Measurements from ENCODE around the gene NMBR.
"Not testable (repeated sequence)": the region's sequence is repeated elsewhere in the genome, so short reads cannot be mapped to it uniquely, and the experiment has no call there.

The NMBR gene

DNA sequence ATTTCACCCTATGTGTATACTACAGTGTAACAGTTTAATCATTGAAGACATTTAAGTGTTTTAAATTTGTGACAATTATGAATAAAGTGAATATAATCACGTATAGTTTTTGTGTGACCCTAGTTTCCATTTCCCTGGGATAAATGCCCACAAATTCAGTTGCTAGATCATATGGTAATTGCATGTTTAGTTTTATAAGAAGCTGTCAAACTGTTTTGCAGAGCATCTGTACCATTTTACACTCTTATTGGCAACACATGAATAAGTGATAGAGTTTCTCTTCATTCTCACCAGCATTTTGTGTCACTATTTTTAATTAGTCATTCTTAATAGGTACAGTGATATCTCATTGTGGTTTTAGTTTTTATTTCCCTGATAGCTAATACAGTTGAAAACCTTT is 7.4 kb upstream of the NMBR start:
- DNase-seq (ENCODE audit: low read depth): no peak

- no peak for DNase-seq (ENCODE audit: low read depth)
Observed at GRCh38 chr6:142153196-142153595, 6.3 kb upstream of the NMBR start.

- peak; percentile 60 for DNase-seq (ENCODE audit: low read depth)
Observed at GRCh38 chr6:142152746-142153145, 5.8 kb upstream of the NMBR start.

DNA sequence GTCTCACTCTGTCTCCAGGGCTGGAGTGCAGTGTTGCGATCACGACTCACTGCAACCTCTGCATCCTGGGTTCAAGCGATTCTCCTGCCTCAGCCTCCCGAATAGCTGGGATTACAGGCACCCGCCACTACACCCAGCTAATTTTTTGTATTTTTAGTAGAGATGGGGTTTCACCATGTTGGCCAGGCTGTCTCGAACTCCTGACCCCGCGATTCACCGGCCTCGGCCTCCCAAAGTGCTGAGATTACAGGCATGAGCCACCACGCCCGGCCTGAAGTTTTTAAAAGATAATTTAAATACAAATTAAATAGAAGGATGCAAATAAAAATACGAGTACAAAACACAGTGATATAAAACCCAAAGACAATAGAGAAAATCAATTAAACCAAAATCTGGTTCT is 5.4 kb downstream of the NMBR start:
- not testable (repeated sequence) for DNase-seq (ENCODE audit: low read depth)

- no peak for DNase-seq (ENCODE audit: low read depth)
Observed at GRCh38 chr6:142138876-142139275, 8.0 kb downstream of the NMBR start.

GRCh38 chr6:142132625-142133024 is 14.3 kb downstream of the NMBR start, which contains the start of gene GJE1:
GJE1 (plus strand) TSS chr6:142132925; CDS start chr6:142133159, 234 bp downstream.
- DNase-seq (ENCODE audit: low read depth): no peak

DNA sequence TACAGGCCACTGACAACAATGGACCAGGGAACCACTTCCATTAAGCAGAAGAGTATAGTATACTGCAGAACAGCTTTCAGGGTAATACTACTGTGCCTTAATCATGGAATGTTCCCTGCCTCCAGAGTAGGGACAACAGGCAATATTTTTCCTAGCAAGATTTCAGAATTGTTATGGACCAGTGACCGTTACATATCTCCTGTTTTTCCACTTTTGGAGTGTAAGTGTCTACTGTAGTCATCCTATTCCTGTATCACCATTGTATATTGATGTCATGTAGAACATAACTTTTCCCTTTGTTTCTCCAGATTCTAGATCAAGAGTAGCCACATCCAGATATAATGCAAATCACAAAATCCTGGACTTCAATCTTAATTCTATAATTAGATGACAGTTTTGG is 16.1 kb downstream of the NMBR start:
- no peak for DNase-seq (ENCODE audit: low read depth)

GRCh38 chr6:142121342-142121741 is 25.6 kb downstream of the NMBR start:
- DNase-seq (ENCODE audit: low read depth): no peak

DNA sequence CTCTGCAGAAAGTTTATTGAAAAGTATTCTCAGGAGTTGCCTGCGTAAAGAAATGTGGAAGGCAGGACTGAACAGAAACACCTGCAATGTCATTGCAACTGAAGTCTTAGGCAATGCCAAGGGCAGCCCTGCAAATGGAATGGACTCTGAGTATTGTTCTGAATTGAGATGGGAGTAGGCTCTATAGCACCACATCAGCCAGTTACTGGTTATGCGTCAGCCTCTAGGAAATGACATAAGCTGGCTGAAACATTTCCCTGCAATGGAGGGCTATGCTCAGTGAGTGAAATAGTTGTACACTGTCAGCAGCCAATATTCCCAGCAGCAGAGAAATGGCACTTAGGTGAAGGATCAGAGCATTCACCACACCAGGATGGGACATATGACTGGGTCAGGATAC is 28.0 kb downstream of the NMBR start:
- DNase-seq (ENCODE audit: low read depth): no peak

DNA sequence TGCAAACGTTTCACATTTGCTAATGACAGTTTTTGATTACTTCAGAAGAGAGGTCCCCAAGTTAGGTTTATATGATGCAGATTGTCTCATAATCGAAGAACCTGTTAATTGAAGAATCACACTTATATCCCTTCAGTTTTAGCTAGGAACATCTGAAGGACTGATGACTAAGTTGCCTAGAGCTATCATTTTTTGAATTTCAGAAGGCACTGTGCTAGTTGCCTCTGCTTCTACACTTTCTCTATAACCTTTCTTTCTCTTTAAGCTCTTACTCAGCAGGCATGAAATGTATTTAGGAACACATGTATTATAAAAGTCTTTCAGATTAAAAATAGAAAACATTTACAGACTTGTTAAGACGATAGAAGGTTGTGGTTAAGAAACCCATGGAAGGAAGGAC is 28.6 kb downstream of the NMBR start:
- no peak for DNase-seq (ENCODE audit: low read depth)

GRCh38 chr6:142117366-142117765 is 29.6 kb downstream of the NMBR start:
- no peak for DNase-seq (ENCODE audit: low read depth)

- peak; percentile 46 for DNase-seq (ENCODE audit: low read depth)
Observed at GRCh38 chr6:142112451-142113061, 34.4 kb downstream of the NMBR start.

DNA sequence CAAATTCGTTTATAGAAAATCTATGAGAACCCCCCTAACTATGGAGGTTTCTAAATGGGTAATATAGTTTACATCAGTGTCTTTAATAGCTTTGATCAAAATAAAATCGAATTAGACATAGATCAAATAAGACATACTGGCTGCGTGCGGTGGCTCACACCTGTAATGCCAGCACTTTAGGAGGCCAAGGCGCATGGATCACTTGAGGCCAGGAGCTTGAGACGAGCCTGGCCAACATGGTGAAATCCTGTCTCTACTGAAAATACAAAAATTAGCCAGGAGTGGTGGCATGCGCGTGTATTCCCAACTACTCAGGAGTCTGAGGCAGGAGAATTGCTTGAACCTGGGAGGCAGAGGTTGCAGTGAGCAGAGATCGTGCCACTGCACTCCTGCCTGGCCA is 36.1 kb downstream of the NMBR start:
- not testable (repeated sequence) for DNase-seq (ENCODE audit: low read depth)

DNA sequence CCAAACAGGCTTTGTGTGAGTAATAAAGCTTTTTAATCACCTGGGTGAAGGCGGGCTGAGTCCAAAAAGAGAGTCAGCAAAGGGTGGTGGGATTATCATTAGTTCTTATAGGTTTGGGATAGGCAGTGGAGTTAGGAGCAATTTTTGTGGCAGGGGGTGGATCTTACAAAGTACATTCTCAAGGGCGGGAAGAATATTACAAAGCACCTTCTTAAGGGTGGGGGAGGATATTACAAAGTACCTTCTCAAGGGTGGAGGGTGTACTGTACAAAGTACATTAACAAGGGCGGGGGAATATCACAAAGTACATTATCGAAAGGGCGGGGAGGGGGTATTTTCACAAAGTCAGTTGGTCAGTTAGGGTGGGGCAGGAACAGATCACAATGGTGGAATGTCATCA is 42.1 kb downstream of the NMBR start:
- DNase-seq (ENCODE audit: low read depth): not testable (repeated sequence)

- DNase-seq (ENCODE audit: low read depth): no peak
Observed at GRCh38 chr6:142088858-142089216, 58.1 kb downstream of the NMBR start.

- no peak for DNase-seq (ENCODE audit: low read depth)
Observed at GRCh38 chr6:142087950-142088857, 58.7 kb downstream of the NMBR start.

GRCh38 chr6:142079130-142079529 is 67.8 kb downstream of the NMBR start:
- no peak for DNase-seq (ENCODE audit: low read depth)

- DNase-seq (ENCODE audit: low read depth): no peak
Observed at GRCh38 chr6:142075516-142076101, 71.3 kb downstream of the NMBR start.

GRCh38 chr6:142074516-142074915 is 72.4 kb downstream of the NMBR start:
- DNase-seq (ENCODE audit: low read depth): no peak

DNA sequence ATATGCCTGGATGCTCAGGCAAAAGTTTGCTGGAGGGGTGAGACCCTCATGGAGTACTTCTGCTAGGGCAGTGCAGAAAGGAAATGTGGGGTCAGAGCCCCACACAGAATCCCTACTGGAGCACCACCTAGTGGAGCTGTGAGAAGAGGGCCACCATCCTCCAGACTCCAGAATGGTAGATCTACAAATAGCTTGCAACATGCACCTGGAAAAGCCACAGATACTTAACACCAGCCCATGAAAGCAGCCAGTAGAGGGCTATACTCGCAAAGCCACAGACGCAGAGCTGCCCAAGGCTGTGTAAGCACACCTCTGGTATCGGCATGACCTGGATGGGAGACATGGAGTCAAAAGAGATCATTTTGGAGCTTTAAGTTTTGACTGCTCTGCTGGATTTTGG is 74.9 kb downstream of the NMBR start:
- DNase-seq (ENCODE audit: low read depth): no peak

GRCh38 chr6:142068416-142068815 is 78.5 kb downstream of the NMBR start:
- DNase-seq (ENCODE audit: low read depth): no peak

DNA sequence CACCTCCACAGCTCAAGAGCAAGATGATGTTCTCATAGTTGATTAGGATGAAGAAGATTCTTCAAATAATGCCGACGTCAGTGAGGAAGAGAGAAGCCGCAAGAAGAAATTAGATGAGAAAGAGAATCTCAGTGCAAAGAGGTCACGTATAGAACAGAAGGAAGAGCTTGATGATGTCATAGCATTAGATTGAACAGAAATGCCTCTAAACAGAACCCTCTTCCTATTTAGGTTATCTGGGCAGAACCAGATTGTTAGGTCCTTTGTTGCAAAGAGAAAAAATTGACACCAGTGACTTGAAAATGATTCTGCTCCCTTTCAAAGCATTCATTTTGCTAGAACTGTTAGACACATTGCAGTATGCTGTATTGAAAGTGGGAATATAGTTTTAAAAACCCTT is 84.1 kb downstream of the NMBR start:
- DNase-seq (ENCODE audit: low read depth): not testable (repeated sequence)

All from stromal cell of bone marrow (primary cell).